Measurements from ENCODE around the gene USP17L28.
"Not testable (repeated sequence)": the region's sequence is repeated elsewhere in the genome, so short reads cannot be mapped to it uniquely, and the experiment has no call there.

USP17L28 gene

GRCh38 chr4:9348593-9348992, at the start of gene USP17L28:
USP17L28 (plus strand) TSS chr4:9348893; CDS start chr4:9348893, 0 bp downstream.
- not testable (repeated sequence) for DNase-seq

DNA sequence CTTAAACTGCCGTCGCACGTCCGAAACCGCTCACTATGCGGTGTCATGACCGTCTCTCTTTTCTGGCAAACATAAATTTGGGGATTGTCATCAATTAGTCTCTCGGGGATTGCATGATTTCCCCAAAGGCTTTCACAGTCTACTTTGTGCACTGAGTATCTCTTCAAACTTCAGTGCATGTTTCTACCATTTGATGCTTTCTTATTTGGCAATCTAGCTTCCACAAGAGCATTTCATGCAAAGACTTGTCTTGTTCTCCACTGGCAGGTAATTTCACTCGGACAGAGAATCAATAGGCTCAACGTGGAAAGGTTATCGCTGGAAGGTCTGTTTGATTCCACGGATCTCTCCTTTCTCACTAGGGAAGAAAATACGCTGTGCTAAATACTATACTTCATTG, 24.5 kb upstream of the USP17L28 start:
- DNase-seq, result not testable (repeated sequence)

DNA sequence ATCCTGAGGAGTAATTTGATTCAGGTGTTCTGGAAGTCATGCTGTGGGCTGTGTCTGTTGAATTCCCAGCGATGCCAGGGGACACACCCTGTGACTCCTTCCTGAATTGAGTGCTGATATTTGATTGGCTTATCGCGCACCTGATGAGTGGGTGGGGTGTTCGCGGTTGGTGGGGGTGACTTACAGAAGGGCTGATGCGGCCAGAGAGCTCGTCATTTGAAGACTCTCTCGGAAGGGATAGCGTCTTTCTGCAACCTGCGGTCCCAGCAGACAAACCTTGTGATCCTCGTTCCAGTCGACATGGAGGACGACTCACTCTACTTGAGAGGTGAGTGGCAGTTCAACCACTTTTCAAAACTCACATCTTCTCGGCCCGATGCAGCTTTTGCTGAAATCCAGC, 23.8 kb upstream of the USP17L28 start, which contains the start of gene USP17L24:
Gene USP17L24, plus strand, starts transcription at position 301 of the 400 bp plus-strand sequence. Its CDS starts 0 bp downstream, at position 301.
- DNase-seq, result not testable (repeated sequence)

- DNase-seq, result not testable (repeated sequence)
These were observed 19.1 kb upstream of the USP17L28 start, which contains the start of gene USP17L25 for GRCh38 chr4:9329611-9330010. USP17L25 (plus strand) TSS chr4:9329911; CDS start chr4:9329911, 0 bp downstream.

DNA sequence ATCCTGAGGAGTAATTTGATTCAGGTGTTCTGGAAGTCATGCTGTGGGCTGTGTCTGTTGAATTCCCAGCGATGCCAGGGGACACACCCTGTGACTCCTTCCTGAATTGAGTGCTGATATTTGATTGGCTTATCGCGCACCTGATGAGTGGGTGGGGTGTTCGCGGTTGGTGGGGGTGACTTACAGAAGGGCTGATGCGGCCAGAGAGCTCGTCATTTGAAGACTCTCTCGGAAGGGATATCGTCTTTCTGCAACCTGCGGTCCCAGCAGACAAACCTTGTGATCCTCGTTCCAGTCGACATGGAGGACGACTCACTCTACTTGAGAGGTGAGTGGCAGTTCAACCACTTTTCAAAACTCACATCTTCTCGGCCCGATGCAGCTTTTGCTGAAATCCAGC, 14.3 kb upstream of the USP17L28 start, which contains the start of gene USP17L26:
Gene USP17L26, plus strand, starts transcription at position 301 of the 400 bp plus-strand sequence. Its CDS starts 0 bp downstream, at position 301.
- not testable (repeated sequence) for DNase-seq

GRCh38 chr4:9339103-9339502, 9.6 kb upstream of the USP17L28 start, which contains the start of gene USP17L5:
USP17L5 (plus strand) TSS chr4:9339403; CDS start chr4:9339403, 0 bp downstream.
- DNase-seq, result not testable (repeated sequence)

DNA sequence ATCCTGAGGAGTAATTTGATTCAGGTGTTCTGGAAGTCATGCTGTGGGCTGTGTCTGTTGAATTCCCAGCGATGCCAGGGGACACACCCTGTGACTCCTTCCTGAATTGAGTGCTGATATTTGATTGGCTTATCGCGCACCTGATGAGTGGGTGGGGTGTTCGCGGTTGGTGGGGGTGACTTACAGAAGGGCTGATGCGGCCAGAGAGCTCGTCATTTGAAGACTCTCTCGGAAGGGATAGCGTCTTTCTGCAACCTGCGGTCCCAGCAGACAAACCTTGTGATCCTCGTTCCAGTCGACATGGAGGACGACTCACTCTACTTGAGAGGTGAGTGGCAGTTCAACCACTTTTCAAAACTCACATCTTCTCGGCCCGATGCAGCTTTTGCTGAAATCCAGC, 4.8 kb upstream of the USP17L28 start, which contains the start of gene USP17L27:
Gene USP17L27, plus strand, starts transcription at position 301 of the 400 bp plus-strand sequence. Its CDS starts 0 bp downstream, at position 301.
- DNase-seq, result not testable (repeated sequence)

- not testable (repeated sequence) for DNase-seq
These were observed 2.2 kb downstream of the USP17L28 start for GRCh38 chr4:9350866-9351265.

- not testable (repeated sequence) for DNase-seq
These were observed 4.6 kb downstream of the USP17L28 start, which contains the start of gene USP17L29 for GRCh38 chr4:9353338-9353737. USP17L29 (plus strand) TSS chr4:9353638; CDS start chr4:9353638, 0 bp downstream.

DNA sequence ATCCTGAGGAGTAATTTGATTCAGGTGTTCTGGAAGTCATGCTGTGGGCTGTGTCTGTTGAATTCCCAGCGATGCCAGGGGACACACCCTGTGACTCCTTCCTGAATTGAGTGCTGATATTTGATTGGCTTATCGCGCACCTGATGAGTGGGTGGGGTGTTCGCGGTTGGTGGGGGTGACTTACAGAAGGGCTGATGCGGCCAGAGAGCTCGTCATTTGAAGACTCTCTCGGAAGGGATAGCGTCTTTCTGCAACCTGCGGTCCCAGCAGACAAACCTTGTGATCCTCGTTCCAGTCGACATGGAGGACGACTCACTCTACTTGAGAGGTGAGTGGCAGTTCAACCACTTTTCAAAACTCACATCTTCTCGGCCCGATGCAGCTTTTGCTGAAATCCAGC, 14.1 kb downstream of the USP17L28 start, which contains the start of gene USP17L30:
Gene USP17L30, plus strand, starts transcription at position 301 of the 400 bp plus-strand sequence. Its CDS starts 0 bp downstream, at position 301.
- not testable (repeated sequence) for DNase-seq

GRCh38 chr4:9379881-9380280, 31.2 kb downstream of the USP17L28 start:
- DNase-seq, result not testable (repeated sequence)

DNA sequence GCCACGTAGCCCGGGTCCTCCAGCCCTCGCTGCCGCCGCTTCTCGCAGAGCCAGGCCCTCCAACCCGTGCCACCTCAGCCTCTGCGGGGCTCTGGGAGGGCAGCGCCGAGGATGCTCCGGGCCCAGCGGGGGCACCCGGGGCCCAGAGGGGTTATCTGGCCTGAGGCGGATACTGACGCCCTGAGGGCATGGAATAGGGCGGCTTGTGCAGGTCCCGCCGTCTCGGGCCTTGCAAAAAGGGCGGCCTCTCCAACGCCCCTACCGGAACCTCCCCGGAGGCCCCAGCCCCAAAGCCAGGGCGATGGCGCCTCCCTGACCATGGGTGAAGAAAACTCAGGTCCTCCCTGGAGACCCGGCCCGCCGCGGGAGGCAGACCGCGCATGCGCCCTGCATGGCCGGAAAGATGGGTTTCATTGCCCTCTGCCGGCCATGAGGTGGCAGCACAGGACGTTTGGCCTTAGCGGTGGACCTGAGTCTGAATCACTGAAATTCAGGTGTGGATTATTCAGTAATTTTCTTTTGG, 32.4 kb downstream of the USP17L28 start:
- DNase-seq, result not testable (repeated sequence)

DNA sequence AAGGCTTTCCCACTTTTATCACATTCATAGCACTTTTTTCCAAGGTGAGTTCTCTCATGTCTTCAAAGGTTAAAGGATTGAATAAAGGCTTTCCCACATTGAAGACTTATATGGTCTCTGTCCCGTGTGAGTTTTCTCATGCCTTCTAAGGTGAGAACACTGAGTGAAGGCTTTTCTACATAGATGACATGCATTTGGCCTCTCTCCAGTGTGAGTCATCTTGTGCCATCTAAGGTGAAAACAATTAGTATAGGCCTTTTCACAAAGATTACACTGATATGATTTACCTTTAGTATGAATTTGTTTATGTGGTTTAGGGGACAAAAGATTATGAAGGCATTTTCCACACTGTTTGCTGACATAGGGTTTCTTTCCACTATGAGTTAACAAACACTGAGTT, 35.4 kb downstream of the USP17L28 start:
- no peak for DNase-seq

DNA sequence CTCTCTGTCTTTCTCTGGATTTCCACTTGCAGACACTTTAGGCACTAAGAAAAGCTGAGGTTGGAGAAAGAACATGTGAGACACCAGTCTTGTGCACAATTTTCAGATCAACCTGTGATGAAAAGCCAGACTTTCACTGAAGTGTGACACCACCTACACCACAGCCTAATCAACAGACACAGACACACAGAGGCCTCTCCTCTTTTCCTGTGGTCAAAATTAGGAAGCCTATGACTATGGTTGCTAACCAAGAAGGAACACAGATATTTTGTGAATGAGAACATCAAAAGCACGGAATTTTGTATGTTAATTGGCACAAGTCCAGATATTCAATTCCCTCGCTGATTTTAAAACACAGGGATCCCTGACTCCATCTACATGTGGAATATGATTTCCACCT, 40.3 kb downstream of the USP17L28 start:
- DNase-seq, result not testable (repeated sequence)

Measured in DMS153 (cell line).